Kidney (tissue), 14 donors: Measurements from ENCODE around the gene KIDINS220. TPM values are rescaled to one million over a fixed set of nuclear protein-coding genes. Genes with fewer than 3 reads are reported as not detected.
"Not testable (repeated sequence)": the region's sequence is repeated elsewhere in the genome, so short reads cannot be mapped to it uniquely, and the experiment has no call there.

Experiments used
- DNase-seq, 5 donors: peaks; one replicate each; pipeline ENCODE4 v3.0.0-alpha.2; 2013 to 2020
- FAIRE-seq: peaks from 2 replicates; lab custom pipeline; 2012; peaks lifted over from hg19 to GRCh38; lab: Jason Lieb, UNC
- H3K27ac ChIP-seq, 2 donors: one replicate each; pipeline ENCODE4 v1.7.0; 2013; ENCODE audit warnings: low read depth in 2 of 2, low read length in 2 of 2, inconsistent platforms in 1 of 2
- H3K27me3 ChIP-seq: one replicate; pipeline ENCODE4 v1.7.1; 2013; ENCODE audit warnings: low read length, inconsistent platforms; ENCODE audit not compliant: control insufficient read depth, insufficient read depth
- H3K36me3 ChIP-seq, 3 donors: one replicate each; pipeline versions ENCODE4 v1.7.0 to v1.7.1; 2013; ENCODE audit warnings: low read length in 3 of 3, control low read depth in 1 of 3, inconsistent platforms in 1 of 3; ENCODE audit not compliant: insufficient read depth in 3 of 3, control insufficient read depth in 2 of 3
- H3K4me1 ChIP-seq, 3 donors: one replicate each; pipeline versions ENCODE4 v1.7.0 to v1.7.1; 2013; ENCODE audit warnings: low read length in 3 of 3, inconsistent platforms in 1 of 3, low read depth in 1 of 3; ENCODE audit not compliant: control insufficient read depth in 2 of 3, insufficient read depth in 2 of 3
- H3K4me3 ChIP-seq, 3 donors: one replicate each; pipeline versions ENCODE4 v1.7.0 to v1.8.1; 2013; ENCODE audit warnings: low read length in 3 of 3, control low read depth in 1 of 3, inconsistent platforms in 1 of 3
- H3K9ac ChIP-seq, 3 donors: one replicate each; pipeline versions ENCODE4 v1.7.0 to v1.7.1; 2013; ENCODE audit warnings: low read length in 3 of 3, control low read depth in 1 of 3, inconsistent platforms in 1 of 3
- H3K9me3 ChIP-seq, 3 donors: one replicate each; pipeline versions ENCODE4 v1.7.0 to v1.7.1; 2013; ENCODE audit warnings: low read length in 3 of 3, control low read depth in 1 of 3, inconsistent platforms in 1 of 3; ENCODE audit not compliant: control insufficient read depth in 2 of 3, insufficient read depth in 1 of 3
- intact Hi-C: fragments of 100-400 bp; cut with DNase I; formaldehyde crosslinking; loops from one replicate; pipeline ENCODE4 v1.11.1; 2022
- polyA plus RNA-seq: library from polyadenylated mRNA; stranded (reverse); fragments of 350-450 nt; fragmentation: Illumina TruSeq; extraction: RNeasy Lipid Tissue Mini Kit (QIAGEN cat#74804); gene quantifications from one replicate; pipeline ENCODE4 v1.2.3, GENCODE V29; 2014; ENCODE audit warnings: low read depth, low replicate concordance; ENCODE audit not compliant: insufficient read depth
- total RNA-seq: library from RNA; stranded (reverse); fragmentation: NEBNext Ultra II Directional; extraction: Animal tissue kit (Norgen Biotek cat#: 25700); gene quantifications from one replicate; pipeline ENCODE4 v1.2.1, GENCODE V29; 2021
- TF ChIP-seq, protein P1 (sequence below): IDR thresholded peaks from 3 replicates; pipeline ENCODE4 v1.5.1; 2012; ENCODE audit warnings: mild to moderate bottlenecking, moderate library complexity, borderline replicate concordance; ENCODE audit not compliant: insufficient read depth; ENCODE audit errors: extremely low read depth
- donor health status: control.
- donor health status: control.
- donor health status: control.
- donor health status: control.
- donor health status: control.
- donor health status: DM: yes; HTN: yes; CAD: no.
- donor health status: Normal renal cell carcinoma (clear cell type).

Gene KIDINS220
- total and polyA plus RNA-seq, 2 donors from 2014 or later: 12.3 to 56.6 TPM

DNA sequence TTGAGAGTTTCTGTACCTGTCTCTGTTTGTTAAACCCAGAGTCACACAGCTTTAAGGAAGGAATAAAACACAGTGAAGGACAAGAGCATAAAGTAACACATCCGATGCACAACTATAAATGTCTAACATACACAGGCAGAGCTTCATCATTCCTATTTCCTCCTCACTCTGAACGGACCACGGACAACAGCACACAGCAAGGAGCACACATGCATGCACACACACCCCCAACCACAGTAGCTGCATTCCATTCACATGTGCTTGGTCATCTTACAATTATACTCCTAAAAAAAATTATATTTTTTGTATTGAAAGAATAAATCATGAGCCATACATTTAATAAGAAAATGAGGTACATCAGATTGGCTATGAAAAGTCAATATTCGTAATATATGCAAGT lies 97.3 kb downstream of the KIDINS220 start:
- Histone ChIP-seq H3K27ac (no peak overlapping the region), H3K36me3 (peaks cover 0 to 12% (median 11%) of the 10 kb centered on the region in 3 donors), H3K4me1 (no peaks in the 10 kb centered on the region), H3K4me3 (no peak overlapping the region), H3K27me3 (no peaks in the 10 kb centered on the region), H3K9me3 (no peaks in the 10 kb centered on the region), H3K9ac (no peak overlapping the region)
- FAIRE-seq: peak; percentile 8
- intact Hi-C loops: no loop called here
- TF ChIP-seq, protein P1, sequence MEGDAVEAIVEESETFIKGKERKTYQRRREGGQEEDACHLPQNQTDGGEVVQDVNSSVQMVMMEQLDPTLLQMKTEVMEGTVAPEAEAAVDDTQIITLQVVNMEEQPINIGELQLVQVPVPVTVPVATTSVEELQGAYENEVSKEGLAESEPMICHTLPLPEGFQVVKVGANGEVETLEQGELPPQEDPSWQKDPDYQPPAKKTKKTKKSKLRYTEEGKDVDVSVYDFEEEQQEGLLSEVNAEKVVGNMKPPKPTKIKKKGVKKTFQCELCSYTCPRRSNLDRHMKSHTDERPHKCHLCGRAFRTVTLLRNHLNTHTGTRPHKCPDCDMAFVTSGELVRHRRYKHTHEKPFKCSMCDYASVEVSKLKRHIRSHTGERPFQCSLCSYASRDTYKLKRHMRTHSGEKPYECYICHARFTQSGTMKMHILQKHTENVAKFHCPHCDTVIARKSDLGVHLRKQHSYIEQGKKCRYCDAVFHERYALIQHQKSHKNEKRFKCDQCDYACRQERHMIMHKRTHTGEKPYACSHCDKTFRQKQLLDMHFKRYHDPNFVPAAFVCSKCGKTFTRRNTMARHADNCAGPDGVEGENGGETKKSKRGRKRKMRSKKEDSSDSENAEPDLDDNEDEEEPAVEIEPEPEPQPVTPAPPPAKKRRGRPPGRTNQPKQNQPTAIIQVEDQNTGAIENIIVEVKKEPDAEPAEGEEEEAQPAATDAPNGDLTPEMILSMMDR: no peak
- DNase-seq: no peak

DNA sequence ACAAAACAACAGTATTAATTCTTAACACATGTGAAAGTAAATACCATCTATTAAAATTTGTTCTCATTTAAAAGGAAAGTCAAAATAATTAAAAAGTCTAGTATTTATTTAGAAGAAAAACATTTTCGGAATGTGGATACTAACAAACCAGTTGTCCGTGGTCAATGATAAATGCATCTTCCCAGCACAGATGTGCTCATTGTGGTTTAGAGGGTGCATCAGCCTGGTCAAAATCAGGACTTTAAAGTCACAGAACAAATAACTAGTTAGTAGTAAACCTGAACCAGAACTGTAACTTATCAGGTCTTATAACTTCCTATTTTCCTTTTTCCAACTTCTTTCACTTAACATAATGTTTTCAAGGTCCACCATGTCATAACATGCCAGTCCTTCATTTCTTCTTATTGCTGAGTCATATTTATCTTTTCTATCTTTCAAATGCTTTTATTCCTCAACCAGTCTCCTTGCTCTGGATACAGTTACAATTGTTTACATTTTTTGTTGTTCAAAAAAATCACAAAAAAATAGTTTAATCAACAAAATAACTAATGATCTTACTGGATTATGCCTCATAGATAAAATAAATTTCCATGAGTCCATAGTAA lies 99.7 kb downstream of the KIDINS220 start:
- FAIRE-seq (no peak), DNase-seq (no peak)
- H3K27ac ChIP-seq: no peak overlapping the region
- no peaks in the 10 kb centered on the region for H3K9me3 ChIP-seq
- no peaks in the 10 kb centered on the region for H3K4me1 ChIP-seq
- intact Hi-C loops: no loop called here
- TF ChIP-seq, protein P1: no peak
- H3K4me3 ChIP-seq: no peak overlapping the region
- H3K9ac ChIP-seq: no peak overlapping the region
- H3K27me3 ChIP-seq: no peaks in the 10 kb centered on the region
- H3K36me3 ChIP-seq: peaks cover 6 to 27% (median 15%) of the 10 kb centered on the region in 3 donors

DNA sequence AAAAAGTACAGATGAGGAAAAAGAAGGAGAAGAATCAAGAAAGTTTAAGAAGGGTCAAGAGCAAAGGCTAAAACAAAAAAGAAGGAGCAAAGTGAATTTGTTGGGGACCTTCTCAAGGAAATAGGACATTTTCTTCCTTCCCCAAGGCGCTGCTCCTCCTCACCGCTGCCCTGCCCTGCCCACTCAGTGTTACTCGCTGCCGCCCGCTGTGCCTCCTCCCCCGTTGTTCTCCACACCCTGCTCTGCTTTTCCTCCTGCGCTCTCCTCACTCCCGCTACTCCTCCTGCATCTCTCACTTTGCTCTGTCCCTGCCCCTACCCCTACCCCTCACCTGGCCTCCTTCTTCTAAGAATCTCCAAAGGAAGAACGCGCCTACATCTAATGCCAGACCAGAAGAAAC lies 104.8 kb downstream of the KIDINS220 start:
- intact Hi-C loops: no loop called here
- no peak overlapping the region for H3K9ac ChIP-seq
- no peak overlapping the region for H3K27ac ChIP-seq
- peaks cover 6 to 45% (median 36%) of the 10 kb centered on the region in 3 donors for H3K36me3 ChIP-seq
- H3K9me3 ChIP-seq: no peaks in the 10 kb centered on the region
- no peak for DNase-seq
- TF ChIP-seq, protein P1: no peak
- FAIRE-seq: no peak
- no peaks in the 10 kb centered on the region for H3K4me1 ChIP-seq
- no peaks in the 10 kb centered on the region for H3K27me3 ChIP-seq
- no peak overlapping the region for H3K4me3 ChIP-seq

DNA sequence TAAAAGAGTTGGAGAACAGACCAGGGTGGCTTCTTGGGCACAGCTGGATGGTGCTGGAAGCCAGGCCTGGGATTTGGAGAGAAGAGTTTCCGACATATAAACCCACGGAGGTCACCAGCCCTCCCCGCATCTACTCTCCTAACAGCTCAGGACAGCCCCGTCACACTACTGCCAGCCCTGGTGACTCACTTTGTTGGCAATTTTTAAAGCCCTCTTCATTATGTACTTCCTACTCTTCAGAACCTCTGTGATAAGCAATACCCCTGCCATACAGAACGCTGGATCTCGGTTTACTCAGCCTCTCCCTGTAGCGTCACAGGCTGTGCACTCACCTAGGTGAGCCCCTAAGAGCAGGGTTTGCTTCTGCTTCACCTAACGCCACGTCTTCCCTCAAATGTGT lies 107.5 kb downstream of the KIDINS220 start:
- Histone ChIP-seq H3K36me3 (peaks cover 6 to 38% (median 31%) of the 10 kb centered on the region in 3 donors), H3K9me3 (no peaks in the 10 kb centered on the region), H3K4me1 (no peaks in the 10 kb centered on the region), H3K27me3 (no peaks in the 10 kb centered on the region), H3K9ac (no peak overlapping the region), H3K27ac (no peak overlapping the region), H3K4me3 (no peak overlapping the region)
- no peak for DNase-seq
- intact Hi-C loops: no loop called here
- TF ChIP-seq, protein P1: no peak
- no peak for FAIRE-seq

DNA sequence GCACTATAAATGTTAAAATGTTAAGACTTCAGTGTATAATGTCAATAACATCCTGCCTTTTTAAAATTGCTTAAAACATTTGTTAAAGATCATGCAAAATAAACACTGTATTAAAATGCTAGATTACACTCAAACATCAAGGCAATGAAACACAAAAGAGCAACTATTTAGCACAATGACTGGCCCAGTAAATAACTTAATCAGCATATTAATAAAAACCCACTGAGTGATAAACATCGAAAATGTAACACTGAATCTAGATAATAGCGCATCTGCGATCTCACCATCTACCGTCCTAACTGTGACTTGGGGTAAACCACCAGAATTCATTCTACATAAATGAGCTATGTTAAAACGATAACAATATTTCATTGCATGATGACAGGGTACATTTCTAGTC lies 108.3 kb downstream of the KIDINS220 start:
- H3K9ac ChIP-seq, H3K4me3 ChIP-seq, DNase-seq, H3K9me3 ChIP-seq, H3K27me3 ChIP-seq, H3K27ac ChIP-seq, H3K4me1 ChIP-seq, intact Hi-C loops, FAIRE-seq: not testable (repeated sequence)
- H3K36me3 ChIP-seq: peaks cover 6 to 33% (median 31%) of the 10 kb centered on the region in 3 donors
